NCI-H82 treated with DMSO at 0.1 percent for 48 hours (cell line): ENCODE results near the gene AFF3.

Source experiments
- DNase-seq: peaks from one replicate; lab custom pipeline; 2025; ENCODE audit not compliant: unreplicated experiment; lab: John Stamatoyannopoulos, UW

The AFF3 gene

GRCh38 chr2:100045000-100045399 lies 97.4 kb downstream of the AFF3 start:
- no peak for DNase-seq

- DNase-seq, result no peak
Observed at GRCh38 chr2:100043891-100044255, 98.5 kb downstream of the AFF3 start.

GRCh38 chr2:100043081-100043890 lies 99.1 kb downstream of the AFF3 start:
- DNase-seq, result no peak

GRCh38 chr2:100042562-100042961 lies 99.8 kb downstream of the AFF3 start:
- no peak for DNase-seq

- DNase-seq, result no peak
Observed at GRCh38 chr2:100041946-100042345, 100.4 kb downstream of the AFF3 start.

GRCh38 chr2:100041385-100041784 lies 101.0 kb downstream of the AFF3 start:
- DNase-seq, result no peak

GRCh38 chr2:100040906-100041305 lies 101.5 kb downstream of the AFF3 start:
- no peak for DNase-seq

GRCh38 chr2:100039291-100039980 lies 103.0 kb downstream of the AFF3 start:
- DNase-seq, result no peak

GRCh38 chr2:100038011-100038410 lies 104.4 kb downstream of the AFF3 start:
- no peak for DNase-seq

- no peak for DNase-seq
Observed at GRCh38 chr2:100036793-100037192, 105.6 kb downstream of the AFF3 start.

GRCh38 chr2:100036026-100036425 lies 106.4 kb downstream of the AFF3 start:
- DNase-seq, result no peak

GRCh38 chr2:100034431-100034830 lies 108.0 kb downstream of the AFF3 start:
- DNase-seq, result no peak

GRCh38 chr2:100033976-100034375 lies 108.4 kb downstream of the AFF3 start:
- DNase-seq, result no peak

GRCh38 chr2:100031604-100032003 lies 110.8 kb downstream of the AFF3 start:
- no peak for DNase-seq

- DNase-seq, result no peak
Observed at GRCh38 chr2:100029460-100029859, 112.9 kb downstream of the AFF3 start.

- DNase-seq, result no peak
Observed at GRCh38 chr2:100021791-100022340, 120.5 kb downstream of the AFF3 start.

- DNase-seq, result no peak
Observed at GRCh38 chr2:100019499-100019898, 122.9 kb downstream of the AFF3 start.

GRCh38 chr2:100018341-100019193 lies 123.8 kb downstream of the AFF3 start:
- no peak for DNase-seq

GRCh38 chr2:100017633-100018032 lies 124.8 kb downstream of the AFF3 start:
- DNase-seq, result no peak

- DNase-seq, result no peak
Observed at GRCh38 chr2:100016756-100017155, 125.6 kb downstream of the AFF3 start.

GRCh38 chr2:100015849-100016248 lies 126.5 kb downstream of the AFF3 start:
- no peak for DNase-seq
